A549 treated with dexamethasone at 1 μM for 4 hours (cell line): ENCODE data around the gene XNDC1N. TPM values are rescaled to one million over a fixed set of nuclear protein-coding genes. Genes with fewer than 3 reads are reported as not detected.

ENCODE experiments used
- total RNA-seq: library from RNA; stranded (reverse); fragments of 200-300 nt; extraction: Qiagen RNA extraction; gene quantifications from 5 replicates; pipeline ENCODE4 v1.2.3, GENCODE V29; 2022

Gene XNDC1N
- total RNA-seq = 2.5 to 4.3 TPM (median 3.2 TPM) in 5 replicates

DNA sequence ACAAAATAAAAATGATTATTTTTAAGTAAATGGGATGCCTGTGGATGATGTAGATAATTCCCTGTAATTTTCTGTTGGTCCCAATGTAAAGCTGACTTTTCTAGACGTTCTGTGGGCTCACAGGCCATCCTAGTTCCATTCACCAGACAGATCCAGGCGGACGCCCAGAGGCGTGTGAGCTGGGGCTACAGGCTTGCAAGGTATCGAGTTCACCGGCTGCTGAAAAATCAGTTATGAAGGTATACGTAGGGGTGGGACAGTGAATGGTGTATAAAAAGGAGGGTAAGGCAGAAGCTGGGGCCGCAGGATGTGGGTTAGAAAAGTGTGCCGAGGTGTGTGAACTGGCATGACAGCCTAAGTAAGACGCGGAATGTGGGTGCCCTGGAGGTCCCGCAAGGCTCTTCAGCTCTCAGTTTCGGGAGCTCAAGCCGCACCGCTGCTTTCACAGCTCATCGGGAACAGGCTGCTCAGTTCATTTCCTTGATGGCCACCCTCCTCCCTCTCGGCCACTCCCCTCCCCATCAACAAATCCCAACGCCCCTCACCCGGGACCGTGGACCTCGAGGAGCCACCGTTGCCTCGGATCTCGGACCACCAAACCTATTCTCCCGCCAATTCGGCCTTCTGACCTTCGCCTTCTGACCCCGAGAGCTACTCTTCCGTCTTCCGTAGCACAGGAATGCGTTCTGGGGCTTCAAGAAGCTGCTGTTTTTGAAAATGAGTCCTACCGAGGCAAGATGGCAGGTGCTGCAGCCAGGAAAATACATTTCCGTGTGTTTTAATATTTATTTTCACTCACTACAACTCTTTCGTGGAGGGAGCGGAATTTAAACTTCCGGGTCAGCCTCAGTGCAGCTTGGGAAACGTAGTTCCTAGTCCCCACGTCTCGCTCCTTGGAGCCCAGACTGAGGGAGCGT, at the start of gene XNDC1N:
Gene XNDC1N, minus strand, starts transcription at position 775 of the 917 bp plus-strand sequence. CDS start 5,241 bp downstream, outside the sequence.

GRCh38 chr11:71928737-71929443, 496 bp upstream of the XNDC1N start, which contains the start of gene RNF121:
Gene RNF121 (plus strand): TSS chr11:71929046. CDS start chr11:71929062, 16 bp downstream.

Other genes with a start within 250 kb of the XNDC1N start
- gene DEFB108B, start 95.4 kb downstream of the XNDC1N start, total RNA-seq = not detected in 5 replicates
- not detected in 5 replicates for gene DEFB131B, start 50.1 kb downstream of the XNDC1N start, total RNA-seq
- 40.8 to 44.4 TPM (median 43.2 TPM) in 5 replicates for gene RNF121, start 452 bp upstream of the XNDC1N start, total RNA-seq
- gene IL18BP, start 70.3 kb upstream of the XNDC1N start, total RNA-seq = 1.6 to 3.3 TPM (median 3.1 TPM) in 5 replicates
- gene NUMA1, start 151.9 kb upstream of the XNDC1N start, total RNA-seq = 46.9 to 74.6 TPM (median 69.5 TPM) in 5 replicates
- gene LRRC51, start 152.3 kb upstream of the XNDC1N start, total RNA-seq = 6.9 to 8.4 TPM (median 8.0 TPM) in 5 replicates
- 129 to 146 TPM (median 136 TPM) in 5 replicates for gene LAMTOR1, start 174.7 kb upstream of the XNDC1N start, total RNA-seq
- gene TOMT, start 177.3 kb upstream of the XNDC1N start, total RNA-seq = not detected in 5 replicates
- gene ANAPC15, start 184.1 kb upstream of the XNDC1N start, total RNA-seq = 77.2 to 87.7 TPM (median 81.2 TPM) in 5 replicates
- gene FOLR3, start 207.1 kb upstream of the XNDC1N start, total RNA-seq = 0.18 TPM in 1 of 5 replicates, not detected in the others